A673 (cell line): ENCODE measurements around the gene CARD19. TPM values are rescaled to one million over a fixed set of nuclear protein-coding genes. Genes with fewer than 3 reads are reported as not detected.

ENCODE experiments used
- BruUV-seq: library from RNA; stranded (reverse); fragments of 400-500 nt; replicated peaks from 2 replicates; lab custom pipeline; 2021; lab: Mats Ljungman, UMichigan
- CTCF ChIA-PET: fragments of 300-600 bp; sonication (Branson Sonifier 250); formaldehyde crosslinking; loops from one replicate; lab custom pipeline; 2022; ENCODE audit warnings: antibody characterized with exemption; lab: Charles Lee
- POLR2A ChIA-PET: fragments of 300-600 bp; sonication (Branson Sonifier 250); formaldehyde crosslinking; loops from one replicate; lab custom pipeline; 2022; ENCODE audit warnings: antibody characterized with exemption; ENCODE audit not compliant: low non-redundant PET; lab: Charles Lee
- DNase-seq: peaks from one replicate; pipeline ENCODE4 v3.0.0-alpha.2; 2015; ENCODE audit warnings: low spot score
- H3K27ac ChIP-seq: fragments of 200-600 bp; sonication (generic); 2 replicates; pipeline ENCODE4 v1.5.1; 2016; ENCODE audit warnings: mixed run types, low read depth, mild to moderate bottlenecking, mixed read lengths, antibody characterized with exemption, low read length; ENCODE audit not compliant: poor library complexity, severe bottlenecking
- H3K27me3 ChIP-seq: fragments of 200-600 bp; sonication (generic); replicated peaks from 2 replicates; pipeline ENCODE4 v1.6.1; 2017; ENCODE audit warnings: mixed run types, low read depth, mild to moderate bottlenecking, mixed read lengths, antibody characterized with exemption, low read length; ENCODE audit not compliant: insufficient read depth, poor library complexity
- H3K36me3 ChIP-seq: fragments of 200-600 bp; sonication (generic); 2 replicates; pipeline ENCODE4 v1.6.1; 2016; ENCODE audit warnings: mixed run types, mild to moderate bottlenecking, mixed read lengths, antibody characterized with exemption, low read length; ENCODE audit not compliant: insufficient read depth, poor library complexity, severe bottlenecking
- H3K4me1 ChIP-seq: fragments of 200-600 bp; sonication (generic); 2 replicates; pipeline ENCODE4 v1.6.1; 2017; ENCODE audit warnings: mixed run types, mild to moderate bottlenecking, mixed read lengths, antibody characterized with exemption, low read length; ENCODE audit not compliant: insufficient read depth, poor library complexity, severe bottlenecking
- H3K4me3 ChIP-seq: fragments of 200-600 bp; sonication (generic); 2 replicates; pipeline ENCODE4 v1.5.1; 2016; ENCODE audit warnings: low read depth, mixed run types, mild to moderate bottlenecking, mixed read lengths, low read length; ENCODE audit not compliant: poor library complexity, severe bottlenecking
- H3K9me3 ChIP-seq: fragments of 200-600 bp; sonication (generic); 2 replicates; pipeline ENCODE4 v1.6.1; 2016; ENCODE audit warnings: mixed run types, low read depth, mild to moderate bottlenecking, mixed read lengths, antibody characterized with exemption, low read length; ENCODE audit not compliant: poor library complexity, severe bottlenecking
- CTCF ChIP-seq: fragments of 300-800, 200-600 bp; sonication (generic); conservative IDR thresholded peaks from 2 replicates; pipeline ENCODE4 v1.5.1; 2017; ENCODE audit warnings: low read depth, mild to moderate bottlenecking, antibody characterized with exemption, low read length, moderate library complexity, mixed read lengths
- EZH2 ChIP-seq: fragments of 200-600 bp; sonication (generic); IDR thresholded peaks from 2 replicates; pipeline ENCODE4 v1.6.1; 2017; ENCODE audit warnings: borderline replicate concordance, low read depth, mild to moderate bottlenecking, mixed read lengths, antibody characterized with exemption, low read length; ENCODE audit not compliant: poor library complexity, severe bottlenecking
- intact Hi-C: fragments of 100-400 bp; cut with micrococcal nuclease; formaldehyde crosslinking; loops from one replicate; pipeline ENCODE4 v1.10.0; 2022; ENCODE audit not compliant: unreplicated experiment
- total RNA-seq: library from RNA; stranded (reverse); gene quantifications from 2 replicates; pipeline ENCODE4 v1.2.3, GENCODE V29; 2021

Gene CARD19
- total RNA-seq, 1 experiment from 2014 or later: 12.2 TPM

GRCh38 chr9:93112116-93112863 is 16.3 kb downstream of the CARD19 start:
- no peaks in the 10 kb centered on the region for H3K27me3 ChIP-seq
- no peak overlapping the region for H3K4me3 ChIP-seq
- no peaks in the 10 kb centered on the region for H3K36me3 ChIP-seq
- DNase-seq: no peak
- CTCF ChIA-PET: no interaction called here
- H3K4me1 ChIP-seq: no peaks in the 10 kb centered on the region
- H3K9me3 ChIP-seq: no peaks in the 10 kb centered on the region
- TF ChIP-seq CTCF (no peak), EZH2 (no peak)
- H3K27ac ChIP-seq: no peak overlapping the region
- intact Hi-C loops: no loop called here
- POLR2A ChIA-PET: no interaction called here
- no TSS peak for BruUV-seq

GRCh38 chr9:93112864-93113389 is 16.9 kb downstream of the CARD19 start:
- no peaks in the 10 kb centered on the region for H3K36me3 ChIP-seq
- ChIA-PET CTCF (no interaction called here), POLR2A (no interaction called here)
- no peak overlapping the region for H3K27ac ChIP-seq
- no peaks in the 10 kb centered on the region for H3K27me3 ChIP-seq
- BruUV-seq: no TSS peak
- no peak overlapping the region for H3K4me3 ChIP-seq
- H3K9me3 ChIP-seq: no peaks in the 10 kb centered on the region
- no peaks in the 10 kb centered on the region for H3K4me1 ChIP-seq
- no peak for DNase-seq
- no peak for TF ChIP-seq CTCF
- TF ChIP-seq EZH2: no peak
- intact Hi-C loops: no loop called here

GRCh38 chr9:93114169-93114983 is 18.4 kb downstream of the CARD19 start:
- CTCF ChIA-PET: no interaction called here
- H3K27me3 ChIP-seq: no peaks in the 10 kb centered on the region
- no TSS peak for BruUV-seq
- H3K27ac ChIP-seq: no peak overlapping the region
- POLR2A ChIA-PET: no interaction called here
- H3K9me3 ChIP-seq: no peaks in the 10 kb centered on the region
- intact Hi-C loops: no loop called here
- DNase-seq: no peak
- no peaks in the 10 kb centered on the region for H3K36me3 ChIP-seq
- H3K4me3 ChIP-seq: no peak overlapping the region
- no peaks in the 10 kb centered on the region for H3K4me1 ChIP-seq
- TF ChIP-seq EZH2: no peak
